Subcutaneous abdominal adipose tissue (tissue), 5 donors: ENCODE results near the gene TSPAN33.
"Not testable (repeated sequence)": the region's sequence is repeated elsewhere in the genome, so short reads cannot be mapped to it uniquely, and the experiment has no call there.

Experiments used
- H3K27ac ChIP-seq: one replicate; pipeline ENCODE4 v1.7.0; 2013; ENCODE audit warnings: low read depth, mild to moderate bottlenecking, inconsistent platforms, low read length, moderate library complexity
- H3K27me3 ChIP-seq, 5 donors: one replicate each; pipeline ENCODE4 v1.7.0; 2013; ENCODE audit warnings: low read length in 5 of 5, inconsistent platforms in 1 of 5; ENCODE audit not compliant: control insufficient read depth in 5 of 5, insufficient read depth in 4 of 5
- H3K36me3 ChIP-seq, 5 donors: one replicate each; pipeline ENCODE4 v1.7.0; 2013; ENCODE audit warnings: low read length in 5 of 5; ENCODE audit not compliant: control insufficient read depth in 5 of 5, insufficient read depth in 5 of 5
- H3K4me1 ChIP-seq, 5 donors: one replicate each; pipeline ENCODE4 v1.7.0; 2013; ENCODE audit warnings: low read length in 5 of 5, mild to moderate bottlenecking in 3 of 5, moderate library complexity in 1 of 5; ENCODE audit not compliant: control insufficient read depth in 5 of 5, insufficient read depth in 5 of 5
- H3K4me3 ChIP-seq, 5 donors: one replicate each; pipeline ENCODE4 v1.7.0; 2013; ENCODE audit warnings: low read length in 5 of 5, low read depth in 1 of 5
- H3K9ac ChIP-seq, 5 donors: one replicate each; pipeline ENCODE4 v1.7.0; 2013; ENCODE audit warnings: low read length in 5 of 5, mild to moderate bottlenecking in 4 of 5, moderate library complexity in 3 of 5
- H3K9me3 ChIP-seq, 5 donors: one replicate each; pipeline ENCODE4 v1.7.0; 2013; ENCODE audit warnings: low read length in 5 of 5; ENCODE audit not compliant: control insufficient read depth in 5 of 5
- donor health status: healthy.
- donor health status: healthy.
- donor health status: healthy.
- donor health status: healthy.
- donor health status: healthy.

Gene TSPAN33

GRCh38 chr7:129216101-129216715, 71.7 kb downstream of the TSPAN33 start:
- H3K4me3 ChIP-seq, H3K9ac ChIP-seq, H3K27ac ChIP-seq, H3K4me1 ChIP-seq, H3K9me3 ChIP-seq, H3K27me3 ChIP-seq: not testable (repeated sequence)
- H3K36me3 ChIP-seq: peaks cover 0 to 14% (median 0%) of the 10 kb centered on the region in 5 donors

GRCh38 chr7:129216821-129217416, 72.4 kb downstream of the TSPAN33 start:
- H3K4me3 ChIP-seq, H3K9ac ChIP-seq, H3K27me3 ChIP-seq, H3K9me3 ChIP-seq, H3K36me3 ChIP-seq, H3K27ac ChIP-seq, H3K4me1 ChIP-seq: not testable (repeated sequence)

DNA sequence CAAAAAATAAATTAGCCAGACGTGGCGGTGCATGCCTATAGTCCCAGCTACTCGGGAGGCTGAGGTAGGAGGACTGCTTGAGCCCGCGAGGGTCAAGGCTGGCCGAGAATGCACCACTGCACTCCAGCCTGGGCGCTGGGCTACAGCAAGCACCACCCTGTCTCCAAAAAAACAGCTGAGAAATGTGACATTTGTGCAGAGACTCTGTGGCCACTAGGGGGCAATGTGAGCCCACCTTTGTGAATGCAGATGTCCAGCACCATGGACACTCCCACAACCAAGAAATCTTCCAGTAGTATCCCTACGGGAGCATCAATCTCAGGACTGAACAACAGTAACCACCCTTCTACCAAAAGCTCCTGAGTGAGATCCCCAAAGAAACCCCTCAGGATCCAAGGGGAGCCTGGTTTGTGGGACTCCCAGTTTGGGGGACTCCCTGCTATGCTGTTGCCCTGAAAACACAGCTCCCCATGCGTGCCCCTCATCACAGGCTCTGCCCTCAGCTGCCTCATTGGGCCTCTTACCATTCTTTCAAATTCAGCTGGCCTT, 74.1 kb downstream of the TSPAN33 start:
- H3K9ac ChIP-seq: no peak overlapping the region
- no peaks in the 10 kb centered on the region for H3K27me3 ChIP-seq
- no peak overlapping the region for H3K4me3 ChIP-seq
- H3K4me1 ChIP-seq: peaks cover 0 to 10% (median 3%) of the 10 kb centered on the region in 5 donors
- H3K27ac ChIP-seq: no peak overlapping the region
- H3K9me3 ChIP-seq: no peaks in the 10 kb centered on the region
- H3K36me3 ChIP-seq: no peaks in the 10 kb centered on the region

DNA sequence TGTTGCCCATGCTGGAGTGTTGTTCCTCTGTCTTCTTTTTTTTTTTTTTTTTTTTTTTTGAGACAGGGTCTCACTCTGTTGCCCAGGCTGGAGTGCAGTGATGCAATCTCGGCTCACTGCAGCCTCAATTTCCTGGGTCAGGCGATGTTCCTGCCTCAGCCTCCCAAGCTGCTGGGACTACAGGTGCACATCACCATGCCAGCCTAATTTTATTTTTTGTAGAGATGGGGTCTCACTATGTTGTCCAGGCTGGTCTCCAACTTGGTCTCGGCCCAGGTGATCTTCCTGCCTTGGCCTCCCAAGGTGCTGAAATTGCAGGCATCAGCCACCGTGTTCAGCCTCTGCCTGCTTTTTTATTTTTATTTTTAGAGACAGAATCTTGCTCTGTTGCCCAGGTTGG, 74.7 kb downstream of the TSPAN33 start:
- H3K9me3 ChIP-seq, H3K9ac ChIP-seq, H3K27ac ChIP-seq, H3K4me3 ChIP-seq, H3K27me3 ChIP-seq, H3K36me3 ChIP-seq: not testable (repeated sequence)
- peaks cover under 1 to 14% (median 7%) of the 10 kb centered on the region in 5 donors for H3K4me1 ChIP-seq
